Lower lobe of right lung (tissue), 2 donors: ENCODE results near the gene DTNB. TPM values are rescaled to one million over a fixed set of nuclear protein-coding genes. Genes with fewer than 3 reads are reported as not detected.

Experiments
- ATAC-seq, 2 donors: fragments of 200-7000 bp; cut with Tn5 transposase; one replicate each; pipeline ENCODE4 v1.9.1; 2020 to 2022; ENCODE audit warnings: mild to moderate bottlenecking in 2 of 2, moderate library complexity in 2 of 2
- DNase-seq: peaks from one replicate; pipeline ENCODE4 v3.0.0-alpha.2; 2020
- H3K27ac ChIP-seq: fragments of 200-600 bp; one replicate; pipeline ENCODE4 v1.8.0; 2022
- H3K27me3 ChIP-seq: fragments of 200-600 bp; one replicate; pipeline ENCODE4 v1.8.0; 2022; ENCODE audit warnings: low read depth
- H3K36me3 ChIP-seq: fragments of 200-600 bp; one replicate; pipeline ENCODE4 v1.8.0; 2022; ENCODE audit warnings: mild to moderate bottlenecking
- H3K4me1 ChIP-seq: fragments of 200-600 bp; one replicate; pipeline ENCODE4 v1.8.0; 2022
- H3K4me3 ChIP-seq: fragments of 200-600 bp; one replicate; pipeline ENCODE4 v1.8.0; 2022; ENCODE audit warnings: mild to moderate bottlenecking
- H3K9me3 ChIP-seq: fragments of 200-600 bp; one replicate; pipeline ENCODE4 v1.8.0; 2022
- CTCF ChIP-seq: fragments of 200-600 bp; IDR thresholded peaks from one replicate; pipeline ENCODE4 v1.8.0; 2022; ENCODE audit warnings: antibody characterized with exemption, mild to moderate bottlenecking
- intact Hi-C: fragments of 100-400 bp; cut with DNase I; formaldehyde crosslinking; loops from one replicate; pipeline ENCODE4 v1.11.0; 2022
- total RNA-seq: library from RNA; stranded (reverse); fragmentation: NEBNext Ultra II Directional; extraction: Animal tissue kit (Norgen Biotek cat#: 25700); gene quantifications from one replicate; pipeline ENCODE4 v1.2.1, GENCODE V29; 2021
- donor health status: DM: no; HTN: yes; CAD: no; lungs with severe emphysema.

The DTNB gene
- total RNA-seq, 1 donor from 2014 or later, result 32.9 TPM

GRCh38 chr2:25523060-25523459 is 150.3 kb downstream of the DTNB start:
- H3K27ac ChIP-seq, result no peak overlapping the region
- ATAC-seq (peak; percentile 48 to 79), DNase-seq (no peak)
- H3K4me1 ChIP-seq, result peaks cover 13% of the 10 kb centered on the region
- no peak overlapping the region for H3K4me3 ChIP-seq
- no peaks in the 10 kb centered on the region for H3K27me3 ChIP-seq
- no peaks in the 10 kb centered on the region for H3K9me3 ChIP-seq
- no peaks in the 10 kb centered on the region for H3K36me3 ChIP-seq
- intact Hi-C loops, result no loop called here
- no peak for TF ChIP-seq CTCF

- H3K4me1 ChIP-seq, result peaks cover 13% of the 10 kb centered on the region
- H3K27ac ChIP-seq, result no peak overlapping the region
- DNase-seq (no peak), ATAC-seq (peak; percentile 89 to 93)
- peak; percentile 78 for TF ChIP-seq CTCF
- H3K36me3 ChIP-seq, result no peaks in the 10 kb centered on the region
- no peaks in the 10 kb centered on the region for H3K27me3 ChIP-seq
- peak overlapping the region; percentile 41 for H3K4me3 ChIP-seq
- intact Hi-C loops, result no loop called here
- H3K9me3 ChIP-seq, result no peaks in the 10 kb centered on the region
These were observed 151.6 kb downstream of the DTNB start for GRCh38 chr2:25521665-25522387.

GRCh38 chr2:25521126-25521525 is 152.3 kb downstream of the DTNB start:
- Histone ChIP-seq H3K36me3 (no peaks in the 10 kb centered on the region), H3K27ac (no peak overlapping the region), H3K4me3 (no peak overlapping the region), H3K9me3 (no peaks in the 10 kb centered on the region), H3K4me1 (peaks cover 13% of the 10 kb centered on the region), H3K27me3 (no peaks in the 10 kb centered on the region)
- ATAC-seq, result no peak
- no peak for DNase-seq
- intact Hi-C loops, result no loop called here
- TF ChIP-seq CTCF, result no peak

GRCh38 chr2:25517701-25518100 is 155.7 kb downstream of the DTNB start:
- H3K4me1 ChIP-seq, result peaks cover 10% of the 10 kb centered on the region
- no peak for ATAC-seq

GRCh38 chr2:25514043-25514637 is 159.2 kb downstream of the DTNB start:
- no peaks in the 10 kb centered on the region for H3K36me3 ChIP-seq
- TF ChIP-seq CTCF, result no peak
- no peak overlapping the region for H3K4me3 ChIP-seq
- H3K4me1 ChIP-seq, result no peaks in the 10 kb centered on the region
- intact Hi-C loops, result no loop called here
- no peaks in the 10 kb centered on the region for H3K27me3 ChIP-seq
- H3K27ac ChIP-seq, result no peak overlapping the region
- no peak for ATAC-seq
- DNase-seq, result no peak
- H3K9me3 ChIP-seq, result no peaks in the 10 kb centered on the region

More at GRCh38 chr2:25517701-25518100, 155.7 kb downstream of the DTNB start:
- Histone ChIP-seq H3K27ac (no peak overlapping the region), H3K36me3 (no peaks in the 10 kb centered on the region), H3K4me3 (no peak overlapping the region), H3K27me3 (no peaks in the 10 kb centered on the region), H3K9me3 (no peaks in the 10 kb centered on the region)
- DNase-seq, result no peak
- intact Hi-C loops, result no loop called here
- TF ChIP-seq CTCF, result no peak
